ENCODE data around the gene KCNJ8. TPM values are rescaled to one million over a fixed set of nuclear protein-coding genes. Genes with fewer than 3 reads are reported as not detected.

KCNJ8 gene
- total and polyA plus RNA-seq, 2 of the 8 experiments (the other 6 are each of a cell fraction or from before 2014, with no cell fraction given) = 0.48 to 1.4 TPM

GRCh38 chr12:21771311-21771710, 3.2 kb downstream of the KCNJ8 start:
- no peak overlapping the region for H2AK5ac ChIP-seq (ENCODE audit: low read depth, low read length)
- TF ChIP-seq RFX5 (IDR thresholded peaks at IDR 0.05; ENCODE audit: borderline replicate concordance, low read depth, low read length) = no peak
- no peak for TF ChIP-seq KDM4A (IDR thresholded peaks at IDR 0.05; ENCODE audit: low read depth, low read length, severe bottlenecking)
- no peak for TF ChIP-seq NANOG (IDR thresholded peaks at IDR 0.05; ENCODE audit: insufficient read depth, low read depth, low read length, poor library complexity, severe bottlenecking)
- TF ChIP-seq NRF1 (IDR thresholded peaks at IDR 0.05; ENCODE audit: low read depth, low read length) = no peak
- CTCF ChIA-PET (ENCODE audit: partially characterized antibody) = interaction anchor here (1.2 kb wide), 1 partner anchor 73 kb away, joined by 4 read pairs; no protein-coding TSS in a partner anchor
- DNase-seq (ENCODE audit: low read depth in 1 of 2, low spot score in 2 of 2) (no peak), FAIRE-seq (no peak)
- POLR2A ChIA-PET (ENCODE audit: partially characterized antibody) = no interaction called here
- peaks cover 0 to 9% (median 2%) of the 10 kb centered on the region in 4 experiments; a peak in 3 of 7 replicates for H3K27me3 ChIP-seq (replicated peaks in 1 of 4; ENCODE audit: control insufficient read depth in 3 of 4, extremely low read depth in 1 of 4, insufficient read depth in 3 of 4, low read length in 3 of 4)
- no peak overlapping the region for H3K27ac ChIP-seq (ENCODE audit: low read depth, low read length)
- WGBS, 2 experiments (ENCODE audit: extremely low coverage in 1 of 2, insufficient coverage in 1 of 2, insufficient read length in 1 of 2, insufficient replicate concordance in 2 of 2, low coverage in 1 of 2, low lambda C conversion rate in 2 of 2, missing lambda C conversion rate in 1 of 2) = 100% methylated on average over 1 of the region's 1 CpG; no CpG with 5 or more reads in 1 of the 2 experiments
- H2BK12ac ChIP-seq (ENCODE audit: low read depth, low read length) = no peak overlapping the region
- no peak overlapping the region for H4K91ac ChIP-seq (replicated peaks; ENCODE audit: insufficient read length, low read length)
- H4K5ac ChIP-seq (ENCODE audit: insufficient read length, low read depth, low read length) = no peak overlapping the region
- no peaks in the 10 kb centered on the region for H3K36me3 ChIP-seq (ENCODE audit: control insufficient read depth in 2 of 4, insufficient read depth in 4 of 4, low read length in 3 of 4)
- no peak overlapping the region for H2AFZ ChIP-seq (ENCODE audit: low read length)
- no peak overlapping the region for H3K18ac ChIP-seq (ENCODE audit: extremely low read depth, low read length)
- H2BK5ac ChIP-seq (ENCODE audit: low read depth, low read length) = no peak overlapping the region
- no peaks in the 10 kb centered on the region for H3K23me2 ChIP-seq (ENCODE audit: low read depth, low read length)
- H4K20me1 ChIP-seq (replicated peaks in 1 of 2; ENCODE audit: control insufficient read depth in 1 of 2, insufficient read depth in 2 of 2, low read length in 2 of 2) = no peaks in the 10 kb centered on the region
- no peak overlapping the region for H2BK15ac ChIP-seq (ENCODE audit: low read length)
- H3K4me3 ChIP-seq (ENCODE audit: extremely low read depth in 1 of 4, insufficient read depth in 2 of 4, low read depth in 3 of 4, low read length in 4 of 4) = no peak overlapping the region
- no peaks in the 10 kb centered on the region for H3K9me3 ChIP-seq (ENCODE audit: insufficient read depth in 2 of 2, low read depth in 1 of 2, low read length in 1 of 2)
- no peak overlapping the region for H3K9ac ChIP-seq (replicated peaks in 1 of 4; ENCODE audit: extremely low read depth in 1 of 4, low read depth in 3 of 4, low read length in 3 of 4)
- H3K4me2 ChIP-seq (ENCODE audit: insufficient read depth in 1 of 2, low read depth in 2 of 2, low read length in 2 of 2) = no peak overlapping the region
- no peak overlapping the region for H3K23ac ChIP-seq (ENCODE audit: insufficient read length)
- no peak overlapping the region for H4K8ac ChIP-seq (ENCODE audit: extremely low read depth, insufficient read depth, low read length)
- H3K79me1 ChIP-seq (ENCODE audit: low read depth, low read length) = no peaks in the 10 kb centered on the region
- peaks cover 0 to 6% (median 0%) of the 10 kb centered on the region in 4 experiments; a peak in 1 of 7 replicates for H3K4me1 ChIP-seq (replicated peaks in 1 of 4; ENCODE audit: control insufficient read depth in 3 of 4, insufficient read depth in 4 of 4, low read length in 3 of 4)
- no peak overlapping the region for H2BK120ac ChIP-seq (replicated peaks; ENCODE audit: low read depth, low read length)
- H3K79me2 ChIP-seq (ENCODE audit: control insufficient read depth in 1 of 2, insufficient read depth in 2 of 2, low read length in 2 of 2) = no peaks in the 10 kb centered on the region
- H2BK20ac ChIP-seq (ENCODE audit: low read length) = no peak overlapping the region
- H3K4ac ChIP-seq (replicated peaks; ENCODE audit: insufficient read length, low read depth, low read length) = no peak overlapping the region
- H3K56ac ChIP-seq (replicated peaks; ENCODE audit: insufficient read length, low read depth, low read length) = no peak overlapping the region
- no peak overlapping the region for H3K14ac ChIP-seq (ENCODE audit: insufficient read length)
